Thyroid gland (tissue), 4 donors: Measurements from ENCODE around the gene PRR20G. TPM values are rescaled to one million over a fixed set of nuclear protein-coding genes. Genes with fewer than 3 reads are reported as not detected.

Experiments used
- DNase-seq, 2 donors: peaks; one replicate each; pipeline ENCODE4 v3.0.0-alpha.2; 2019
- H3K27ac ChIP-seq, 3 donors: fragments of 200-600 bp; sonication (generic); 1 replicate in 2 of 3; 2 replicates in 1 of 3; pipeline ENCODE4 v1.5.1; 2016 to 2019; ENCODE audit warnings: mild to moderate bottlenecking in 1 of 3, moderate library complexity in 1 of 3
- H3K27me3 ChIP-seq: fragments of 200-600 bp; sonication (generic); one replicate; pipeline ENCODE4 v1.5.1; 2019
- H3K36me3 ChIP-seq, 2 donors: fragments of 200-600 bp; sonication (generic); one replicate each; pipeline ENCODE4 v1.5.1; 2016 to 2019
- H3K4me1 ChIP-seq, 2 donors: fragments of 200-600 bp; sonication (generic); one replicate each; pipeline ENCODE4 v1.5.1; 2017 to 2019
- H3K4me3 ChIP-seq, 3 donors: fragments of 200-600 bp; sonication (generic); replicated peaks in 1 of 3; 1 replicate in 2 of 3; 2 replicates in 1 of 3; pipeline ENCODE4 v1.5.1; 2016; ENCODE audit warnings: mild to moderate bottlenecking in 1 of 3
- H3K9me3 ChIP-seq: fragments of 200-600 bp; sonication (generic); one replicate; pipeline ENCODE4 v1.5.1; 2017
- POLR2A ChIP-seq, 2 donors: fragments of 450-650 bp; IDR thresholded peaks; one replicate each; pipeline ENCODE4 v1.6.1; 2017; ENCODE audit warnings: antibody characterized with exemption in 2 of 2, mild to moderate bottlenecking in 2 of 2, moderate library complexity in 1 of 2
- WGBS, 2 donors: methylation state at CpG; one replicate each; pipeline ENCODE4 v1.1.5; 2017; 5-methylcytosine and 5-hydroxymethylcytosine counted together
- intact Hi-C: fragments of 100-400 bp; cut with DNase I; formaldehyde crosslinking; loops from one replicate; pipeline ENCODE4 v1.15.1; 2023
- total RNA-seq, 4 donors: library from RNA; depleted of rRNA; stranded (reverse); fragments of >200 nt; gene quantifications; one replicate each; pipeline ENCODE4 v1.2.3, GENCODE V29; 2016
- TF ChIP-seq, protein P1 (sequence below), 6 experiments: fragments of 200-600 bp in 3 of 6; fragments of 450-650 bp in 3 of 6; sonication (generic) in 3 of 6; IDR thresholded peaks; one replicate each; pipeline ENCODE4 v1.5.1; 2016 to 2019; ENCODE audit warnings: antibody characterized with exemption in 6 of 6, mild to moderate bottlenecking in 2 of 6, inconsistent platforms in 1 of 6, moderate library complexity in 1 of 6

Gene PRR20G
- total RNA-seq, 4 donors from 2014 or later = not detected

DNA sequence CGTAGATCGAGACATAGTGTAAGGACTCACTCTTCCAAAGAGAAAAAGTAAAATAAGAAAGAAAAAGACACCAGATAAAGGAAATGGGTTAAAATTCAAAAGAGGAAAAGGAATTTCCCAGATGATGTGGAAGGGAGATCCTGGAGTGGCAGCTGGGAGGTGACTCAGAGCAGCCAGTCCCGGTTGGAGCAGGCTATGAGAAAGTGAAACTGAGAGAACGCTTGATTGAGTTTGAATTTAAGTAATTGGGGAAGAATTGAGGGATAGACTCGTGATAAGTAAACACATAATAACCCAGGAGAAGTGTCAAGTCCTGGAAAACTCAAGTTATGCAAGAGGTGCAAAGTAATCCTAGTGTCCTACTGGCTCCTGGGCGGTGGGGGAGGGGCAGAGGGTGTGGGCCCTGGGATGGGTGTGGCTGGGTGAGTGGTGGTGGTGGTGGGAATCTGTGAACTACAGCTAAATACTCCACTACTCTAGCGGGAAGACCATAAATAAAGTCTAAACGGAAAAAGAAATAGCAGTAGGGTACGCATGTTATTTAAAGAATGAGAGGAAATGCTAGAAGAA lies 1.2 kb downstream of the PRR20G start:
- Histone ChIP-seq H3K9me3 (no peaks in the 10 kb centered on the region), H3K27me3 (no peaks in the 10 kb centered on the region), H3K36me3 (no peaks in the 10 kb centered on the region), H3K27ac (no peak overlapping the region), H3K4me3 (no peak overlapping the region), H3K4me1 (no peaks in the 10 kb centered on the region)
- intact Hi-C loops = no loop called here
- WGBS, 2 donors = 71 to 74% methylated on average over 9 of the region's 9 CpGs
- no peak for DNase-seq
- TF ChIP-seq, protein P1, sequence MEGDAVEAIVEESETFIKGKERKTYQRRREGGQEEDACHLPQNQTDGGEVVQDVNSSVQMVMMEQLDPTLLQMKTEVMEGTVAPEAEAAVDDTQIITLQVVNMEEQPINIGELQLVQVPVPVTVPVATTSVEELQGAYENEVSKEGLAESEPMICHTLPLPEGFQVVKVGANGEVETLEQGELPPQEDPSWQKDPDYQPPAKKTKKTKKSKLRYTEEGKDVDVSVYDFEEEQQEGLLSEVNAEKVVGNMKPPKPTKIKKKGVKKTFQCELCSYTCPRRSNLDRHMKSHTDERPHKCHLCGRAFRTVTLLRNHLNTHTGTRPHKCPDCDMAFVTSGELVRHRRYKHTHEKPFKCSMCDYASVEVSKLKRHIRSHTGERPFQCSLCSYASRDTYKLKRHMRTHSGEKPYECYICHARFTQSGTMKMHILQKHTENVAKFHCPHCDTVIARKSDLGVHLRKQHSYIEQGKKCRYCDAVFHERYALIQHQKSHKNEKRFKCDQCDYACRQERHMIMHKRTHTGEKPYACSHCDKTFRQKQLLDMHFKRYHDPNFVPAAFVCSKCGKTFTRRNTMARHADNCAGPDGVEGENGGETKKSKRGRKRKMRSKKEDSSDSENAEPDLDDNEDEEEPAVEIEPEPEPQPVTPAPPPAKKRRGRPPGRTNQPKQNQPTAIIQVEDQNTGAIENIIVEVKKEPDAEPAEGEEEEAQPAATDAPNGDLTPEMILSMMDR (IDR thresholded peaks at IDR 0.05) = no peak
- no peak for TF ChIP-seq POLR2A (IDR thresholded peaks at IDR 0.05)

DNA sequence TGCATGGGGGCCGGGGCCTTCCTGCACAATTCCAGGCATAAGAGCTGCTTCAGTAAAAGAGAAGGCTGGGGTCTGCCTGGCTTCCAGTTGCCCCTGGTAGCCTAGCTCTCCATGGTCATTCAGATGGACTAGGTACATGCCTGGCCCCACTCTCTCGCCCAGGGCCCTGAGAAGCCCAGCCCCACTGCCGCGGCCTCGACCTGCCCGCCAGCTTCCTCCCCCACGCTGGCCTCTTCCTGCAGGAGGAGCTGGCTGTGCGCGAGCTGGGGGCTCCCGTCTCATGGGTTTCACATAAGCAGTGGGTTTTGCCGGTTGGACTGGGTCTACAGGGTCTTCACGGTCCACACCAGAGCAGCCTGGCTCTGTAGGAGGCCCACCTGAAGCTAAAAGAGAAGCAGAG lies 3.6 kb downstream of the PRR20G start:
- Histone ChIP-seq H3K4me1 (no peaks in the 10 kb centered on the region), H3K27me3 (no peaks in the 10 kb centered on the region), H3K4me3 (no peak overlapping the region), H3K27ac (no peak overlapping the region), H3K36me3 (no peaks in the 10 kb centered on the region), H3K9me3 (no peaks in the 10 kb centered on the region)
- TF ChIP-seq POLR2A (IDR thresholded peaks at IDR 0.05) = no peak
- TF ChIP-seq, protein P1 (IDR thresholded peaks at IDR 0.05) = no peak
- WGBS, 2 donors = 90 to 97% methylated on average over 3 to 12 of the region's 12 CpGs
- no peak for DNase-seq
- intact Hi-C loops = no loop called here

DNA sequence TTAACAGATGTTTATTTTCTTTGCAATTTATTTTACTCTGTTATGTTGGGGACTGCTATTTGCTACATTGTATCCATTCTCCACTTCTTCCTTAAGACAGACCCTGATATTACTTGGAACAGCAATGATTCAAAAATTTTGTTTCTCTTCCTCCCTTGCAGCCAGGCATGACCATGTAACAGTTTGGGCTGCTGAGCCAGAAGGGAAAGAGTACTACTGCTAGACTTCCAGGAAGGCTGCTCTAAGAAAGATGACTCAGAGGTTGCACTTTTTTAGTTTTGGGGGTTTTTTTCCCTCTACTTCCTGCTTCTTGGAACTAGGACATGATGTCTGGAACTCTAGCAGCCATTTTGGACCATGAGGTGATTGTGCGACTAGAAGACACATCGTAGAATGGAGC lies 10.3 kb downstream of the PRR20G start:
- Histone ChIP-seq H3K4me3 (no peak overlapping the region), H3K36me3 (no peaks in the 10 kb centered on the region), H3K9me3 (no peaks in the 10 kb centered on the region), H3K27ac (no peak overlapping the region), H3K27me3 (no peaks in the 10 kb centered on the region), H3K4me1 (no peaks in the 10 kb centered on the region)
- intact Hi-C loops = no loop called here
- WGBS, 2 donors = 68 to 99% methylated on average over 2 of the region's 2 CpGs
- no peak for DNase-seq
- no peak for TF ChIP-seq POLR2A (IDR thresholded peaks at IDR 0.05)

DNA sequence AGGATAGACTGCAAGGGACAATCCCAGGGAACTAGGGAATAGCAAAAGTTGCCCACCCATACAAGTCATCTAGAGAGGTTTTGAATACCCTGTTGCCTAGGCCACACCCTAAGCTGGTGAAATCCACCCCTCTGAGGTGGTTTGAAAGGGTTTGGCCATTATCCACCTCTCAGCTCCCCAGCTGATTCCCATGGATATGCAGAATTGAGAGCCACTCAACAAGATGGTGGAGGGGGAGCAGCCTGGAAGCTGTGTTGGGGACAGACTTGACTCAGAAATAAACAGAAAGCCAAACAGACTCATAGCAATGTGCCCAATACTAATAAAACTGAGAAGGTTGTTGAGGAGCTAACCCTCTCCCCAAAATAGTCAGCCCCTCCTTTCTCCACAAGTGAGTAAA lies 10.9 kb downstream of the PRR20G start:
- Histone ChIP-seq H3K9me3 (no peaks in the 10 kb centered on the region), H3K36me3 (no peaks in the 10 kb centered on the region), H3K27me3 (no peaks in the 10 kb centered on the region), H3K4me3 (no peak overlapping the region), H3K27ac (no peak overlapping the region), H3K4me1 (no peaks in the 10 kb centered on the region)
- TF ChIP-seq, protein P1 (IDR thresholded peaks at IDR 0.05) = no peak
- no peak for TF ChIP-seq POLR2A (IDR thresholded peaks at IDR 0.05)
- no peak for DNase-seq
- intact Hi-C loops = no loop called here

- intact Hi-C loops = no loop called here
- no peak for DNase-seq
- WGBS, 2 donors = 47 to 69% methylated on average over 1 of the region's 1 CpG
- Histone ChIP-seq H3K27ac (no peak overlapping the region), H3K27me3 (no peaks in the 10 kb centered on the region), H3K9me3 (no peaks in the 10 kb centered on the region), H3K36me3 (no peaks in the 10 kb centered on the region), H3K4me1 (no peaks in the 10 kb centered on the region), H3K4me3 (no peak overlapping the region)
- TF ChIP-seq, protein P1 (IDR thresholded peaks at IDR 0.05) = no peak
- no peak for TF ChIP-seq POLR2A (IDR thresholded peaks at IDR 0.05)
Measured at GRCh38 chr3:127276396-127276795, 11.4 kb downstream of the PRR20G start.
